ENCODE measurements around the gene PCP4.

DNA sequence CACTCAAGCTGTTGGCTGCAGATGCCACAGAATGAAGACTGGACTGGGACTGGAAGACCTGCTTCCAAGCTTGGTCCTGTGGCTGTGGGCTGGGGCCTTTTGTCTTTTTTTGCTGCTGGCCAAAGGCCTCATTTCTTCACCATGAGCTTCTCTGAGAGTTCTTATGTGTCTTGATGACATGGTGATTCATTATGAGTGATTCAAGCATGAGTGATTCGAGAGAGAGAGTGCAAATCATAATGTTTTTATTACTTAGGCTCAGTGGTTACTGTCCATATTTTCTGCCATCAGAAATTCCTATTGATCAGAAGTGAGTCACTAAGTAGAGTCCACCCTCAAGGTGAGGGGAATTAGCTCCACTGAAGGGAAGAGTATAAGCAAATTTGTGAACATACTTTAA, 94.0 kb downstream of the PCP4 start:
- TF ChIP-seq CTCF (IDR thresholded peaks at IDR 0.05; ENCODE audit: low read depth, low read length, missing input control) (no peak), RAD21 (IDR thresholded peaks at IDR 0.05) (no peak)
